GM19395 (cell line): Measurements from ENCODE around the gene GALR1.

Experiments used
- ATAC-seq: cut with Tn5 transposase; IDR thresholded peaks from one replicate; pipeline ENCODE4 v1.9.1; 2021; ENCODE audit warnings: mild to moderate bottlenecking, moderate library complexity; ENCODE audit not compliant: unreplicated experiment

The GALR1 gene

GRCh38 chr18:77316641-77317040 is 67.0 kb downstream of the GALR1 start:
- no peak for ATAC-seq

GRCh38 chr18:77320971-77321559 is 71.4 kb downstream of the GALR1 start:
- ATAC-seq, result no peak

- no peak for ATAC-seq
Measured at GRCh38 chr18:77321823-77322805, 72.5 kb downstream of the GALR1 start.

- no peak for ATAC-seq
Measured at GRCh38 chr18:77323640-77324299, 74.1 kb downstream of the GALR1 start.
